ENCODE measurements around the gene ELK4.

Gene ELK4

DNA sequence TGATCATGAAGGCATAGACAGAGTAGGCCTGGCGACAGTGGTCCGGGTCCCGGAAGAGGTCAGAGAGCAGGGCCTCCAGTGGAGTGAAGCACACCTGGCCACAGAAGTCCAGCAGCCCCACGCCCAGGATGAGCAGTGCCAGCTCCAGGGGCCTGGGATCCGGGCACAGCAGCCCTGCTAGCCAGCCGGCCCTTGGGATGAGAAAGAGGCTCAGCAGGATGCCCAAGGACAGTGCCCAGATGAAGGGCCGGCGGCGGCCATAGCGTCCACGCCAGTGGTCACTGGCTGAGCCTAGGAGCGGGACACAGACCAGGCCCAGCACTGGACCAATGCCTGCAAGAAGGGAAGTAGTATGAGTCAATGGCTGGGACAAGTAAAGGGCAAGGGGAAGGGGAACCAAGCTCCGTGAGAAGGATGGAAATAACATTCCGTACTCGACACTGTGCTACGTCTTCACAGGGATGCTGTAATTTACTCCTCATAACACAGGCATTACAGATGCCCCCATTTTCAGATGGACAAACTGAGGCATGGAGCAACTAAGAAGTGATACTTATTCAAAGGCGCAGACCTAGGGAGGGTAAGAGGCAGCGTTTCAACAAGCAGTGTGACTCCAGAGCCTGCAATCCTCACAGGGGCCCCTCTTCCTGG is 31.6 kb upstream of the ELK4 start:
- DNase-seq (ENCODE audit: low read depth): no peak
- TF ChIP-seq, protein P1, sequence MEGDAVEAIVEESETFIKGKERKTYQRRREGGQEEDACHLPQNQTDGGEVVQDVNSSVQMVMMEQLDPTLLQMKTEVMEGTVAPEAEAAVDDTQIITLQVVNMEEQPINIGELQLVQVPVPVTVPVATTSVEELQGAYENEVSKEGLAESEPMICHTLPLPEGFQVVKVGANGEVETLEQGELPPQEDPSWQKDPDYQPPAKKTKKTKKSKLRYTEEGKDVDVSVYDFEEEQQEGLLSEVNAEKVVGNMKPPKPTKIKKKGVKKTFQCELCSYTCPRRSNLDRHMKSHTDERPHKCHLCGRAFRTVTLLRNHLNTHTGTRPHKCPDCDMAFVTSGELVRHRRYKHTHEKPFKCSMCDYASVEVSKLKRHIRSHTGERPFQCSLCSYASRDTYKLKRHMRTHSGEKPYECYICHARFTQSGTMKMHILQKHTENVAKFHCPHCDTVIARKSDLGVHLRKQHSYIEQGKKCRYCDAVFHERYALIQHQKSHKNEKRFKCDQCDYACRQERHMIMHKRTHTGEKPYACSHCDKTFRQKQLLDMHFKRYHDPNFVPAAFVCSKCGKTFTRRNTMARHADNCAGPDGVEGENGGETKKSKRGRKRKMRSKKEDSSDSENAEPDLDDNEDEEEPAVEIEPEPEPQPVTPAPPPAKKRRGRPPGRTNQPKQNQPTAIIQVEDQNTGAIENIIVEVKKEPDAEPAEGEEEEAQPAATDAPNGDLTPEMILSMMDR (IDR thresholded peaks at IDR 0.05; ENCODE audit: insufficient read depth, low read depth, low read length, missing control alignments): no peak
- no peak overlapping the region for H3K4me3 ChIP-seq (ENCODE audit: low read depth, low read length)

- TF ChIP-seq, protein P1 (IDR thresholded peaks at IDR 0.05; ENCODE audit: insufficient read depth, low read depth, low read length, missing control alignments): no peak
- H3K4me3 ChIP-seq (ENCODE audit: low read depth, low read length): no peak overlapping the region
- DNase-seq (ENCODE audit: low read depth): no peak
Measured at GRCh38 chr1:205662791-205663190, 31.0 kb upstream of the ELK4 start.

- TF ChIP-seq, protein P1 (IDR thresholded peaks at IDR 0.05; ENCODE audit: insufficient read depth, low read depth, low read length, missing control alignments): no peak
- no peak for DNase-seq (ENCODE audit: low read depth)
- H3K4me3 ChIP-seq (ENCODE audit: low read depth, low read length): no peak overlapping the region
Measured at GRCh38 chr1:205662135-205662738, 30.4 kb upstream of the ELK4 start.

- TF ChIP-seq, protein P1 (IDR thresholded peaks at IDR 0.05; ENCODE audit: insufficient read depth, low read depth, low read length, missing control alignments): no peak
- DNase-seq (ENCODE audit: low read depth): no peak
- H3K4me3 ChIP-seq (ENCODE audit: low read depth, low read length): no peak overlapping the region
Measured at GRCh38 chr1:205661429-205662134, 29.8 kb upstream of the ELK4 start.

GRCh38 chr1:205660361-205660760 is 28.6 kb upstream of the ELK4 start:
- TF ChIP-seq, protein P1 (IDR thresholded peaks at IDR 0.05; ENCODE audit: insufficient read depth, low read depth, low read length, missing control alignments): no peak
- no peak overlapping the region for H3K4me3 ChIP-seq (ENCODE audit: low read depth, low read length)
- DNase-seq (ENCODE audit: low read depth): no peak

- TF ChIP-seq, protein P1 (IDR thresholded peaks at IDR 0.05; ENCODE audit: insufficient read depth, low read depth, low read length, missing control alignments): peak; percentile 86
Measured at GRCh38 chr1:205658943-205659581, 27.3 kb upstream of the ELK4 start.

More at GRCh38 chr1:205658943-205659581, 27.3 kb upstream of the ELK4 start:
- peak; percentile 78 for DNase-seq (ENCODE audit: low read depth)
- H3K4me3 ChIP-seq (ENCODE audit: low read depth, low read length): no peak overlapping the region

All from GM12865 (cell line).